K562 treated with DMSO at 1 percent for 4 hours (cell line): ENCODE results near the gene STPG1. TPM values are rescaled to one million over a fixed set of nuclear protein-coding genes. Genes with fewer than 3 reads are reported as not detected.

ENCODE experiments used
- total RNA-seq: library from RNA; unstranded; fragments of 300-600 nt; gene quantifications from 2 replicates; pipeline ENCODE4 v1.2.3, GENCODE V29; 2022; ENCODE audit not compliant: insufficient read depth

Gene STPG1, protein sequence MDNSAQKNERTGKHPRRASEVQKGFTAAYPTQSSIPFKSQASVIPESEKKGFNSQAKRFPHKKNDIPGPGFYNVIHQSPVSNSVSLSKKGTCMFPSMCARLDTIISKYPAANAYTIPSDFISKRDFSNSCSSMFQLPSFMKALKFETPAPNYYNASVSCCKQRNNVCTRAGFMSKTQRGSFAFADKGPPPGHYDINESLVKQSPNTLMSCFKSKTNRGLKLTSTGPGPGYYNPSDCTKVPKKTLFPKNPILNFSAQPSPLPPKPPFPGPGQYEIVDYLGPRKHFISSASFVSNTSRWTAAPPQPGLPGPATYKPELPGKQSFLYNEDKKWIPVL
- total RNA-seq, result 3.8 and 5.3 TPM in 2 replicates

GRCh38 chr1:24413350-24414163 is at the start of gene STPG1:
Gene STPG1, minus strand, starts transcription at chr1:24413782. Its CDS starts 12,394 bp downstream, at chr1:24401388.

DNA sequence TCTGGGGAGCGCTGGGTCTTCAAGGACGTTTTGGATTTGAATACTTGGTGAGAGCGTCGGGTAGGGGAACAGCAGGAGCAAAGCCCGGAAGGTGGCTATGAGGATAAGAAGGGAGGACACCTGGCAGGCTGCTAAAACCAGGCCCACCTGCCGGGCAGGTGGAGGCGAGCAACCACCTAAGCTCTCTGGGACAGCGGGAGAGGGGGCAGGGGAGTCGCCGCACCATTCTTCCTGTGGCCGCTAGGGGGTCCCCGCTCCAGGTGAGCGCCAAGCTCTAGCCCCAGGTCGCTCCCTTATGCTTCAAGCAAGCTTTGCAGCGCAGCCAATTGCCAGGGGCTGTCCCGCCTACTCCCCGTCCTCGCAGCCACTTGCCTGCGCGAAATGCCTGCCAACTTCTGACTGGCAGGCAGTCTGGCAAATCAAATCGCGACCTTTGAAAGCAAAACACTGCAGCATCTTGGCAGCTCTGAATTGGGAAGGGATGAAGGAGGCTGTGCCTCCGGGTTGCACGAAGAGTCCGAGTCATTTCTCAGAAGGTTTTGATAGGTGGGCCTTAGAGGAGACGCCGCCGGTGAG is 1.8 kb upstream of the STPG1 start, which contains the start of gene NIPAL3:
Gene NIPAL3 (plus strand): TSS at position 469 of the 576 bp plus-strand sequence. CDS start 3,746 bp downstream, outside the sequence.

GRCh38 chr1:24319312-24319863 is 94.2 kb downstream of the STPG1 start, which contains the start of gene GRHL3:
Gene GRHL3, plus strand, starts transcription at chr1:24319357. Its CDS starts 195 bp downstream, at chr1:24319552.

Other genes with a start within 250 kb of the STPG1 start
- gene IFNLR1, start 226.5 kb downstream of the STPG1 start, total RNA-seq, result not detected in 2 replicates
- gene GRHL3, start 94.4 kb downstream of the STPG1 start, total RNA-seq, result not detected in 2 replicates
- 19.7 and 21.1 TPM in 2 replicates for gene NIPAL3, start 2.0 kb upstream of the STPG1 start, total RNA-seq
- gene RCAN3, start 89.1 kb upstream of the STPG1 start, total RNA-seq, result 1.5 and 2.7 TPM in 2 replicates
- not detected in 2 replicates for gene NCMAP, start 142.3 kb upstream of the STPG1 start, total RNA-seq
- 63.3 and 102 TPM in 2 replicates for gene SRRM1, start 229.5 kb upstream of the STPG1 start, total RNA-seq